Measurements from ENCODE around the gene MRPS31. TPM values are rescaled to one million over a fixed set of nuclear protein-coding genes. Genes with fewer than 3 reads are reported as not detected.

The MRPS31 gene
- total RNA-seq, 4 donors from 2014 or later = 12.2 to 24.3 (median 22.1) TPM

GRCh38 chr13:40697711-40698110 is 73.3 kb downstream of the MRPS31 start:
- DNase-seq (ENCODE audit: low spot score in 2 of 2) = no peak
- H3K36me3 ChIP-seq = no peaks in the 10 kb centered on the region
- no peak overlapping the region for H3K4me3 ChIP-seq
- 82 to 84% methylated on average over 5 of the region's 5 CpGs for WGBS, 2 donors
- TF ChIP-seq POLR2A (IDR thresholded peaks at IDR 0.05) (no peak), EP300 (IDR thresholded peaks at IDR 0.05) (no peak)
- TF ChIP-seq, protein P1, sequence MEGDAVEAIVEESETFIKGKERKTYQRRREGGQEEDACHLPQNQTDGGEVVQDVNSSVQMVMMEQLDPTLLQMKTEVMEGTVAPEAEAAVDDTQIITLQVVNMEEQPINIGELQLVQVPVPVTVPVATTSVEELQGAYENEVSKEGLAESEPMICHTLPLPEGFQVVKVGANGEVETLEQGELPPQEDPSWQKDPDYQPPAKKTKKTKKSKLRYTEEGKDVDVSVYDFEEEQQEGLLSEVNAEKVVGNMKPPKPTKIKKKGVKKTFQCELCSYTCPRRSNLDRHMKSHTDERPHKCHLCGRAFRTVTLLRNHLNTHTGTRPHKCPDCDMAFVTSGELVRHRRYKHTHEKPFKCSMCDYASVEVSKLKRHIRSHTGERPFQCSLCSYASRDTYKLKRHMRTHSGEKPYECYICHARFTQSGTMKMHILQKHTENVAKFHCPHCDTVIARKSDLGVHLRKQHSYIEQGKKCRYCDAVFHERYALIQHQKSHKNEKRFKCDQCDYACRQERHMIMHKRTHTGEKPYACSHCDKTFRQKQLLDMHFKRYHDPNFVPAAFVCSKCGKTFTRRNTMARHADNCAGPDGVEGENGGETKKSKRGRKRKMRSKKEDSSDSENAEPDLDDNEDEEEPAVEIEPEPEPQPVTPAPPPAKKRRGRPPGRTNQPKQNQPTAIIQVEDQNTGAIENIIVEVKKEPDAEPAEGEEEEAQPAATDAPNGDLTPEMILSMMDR (IDR thresholded peaks at IDR 0.05) = no peak
- H3K27ac ChIP-seq = no peak overlapping the region
- no peaks in the 10 kb centered on the region for H3K27me3 ChIP-seq
- H3K4me1 ChIP-seq = no peaks in the 10 kb centered on the region
- H3K9me3 ChIP-seq = no peaks in the 10 kb centered on the region

GRCh38 chr13:40694426-40694825 is 76.6 kb downstream of the MRPS31 start:
- TF ChIP-seq, protein P1 (IDR thresholded peaks at IDR 0.05) = no peak
- TF ChIP-seq POLR2A (IDR thresholded peaks at IDR 0.05) = no peak
- no peak for TF ChIP-seq EP300 (IDR thresholded peaks at IDR 0.05)
- Histone ChIP-seq H3K4me1 (no peaks in the 10 kb centered on the region), H3K27ac (no peak overlapping the region), H3K27me3 (no peaks in the 10 kb centered on the region), H3K9me3 (no peaks in the 10 kb centered on the region), H3K36me3 (no peaks in the 10 kb centered on the region), H3K4me3 (no peak overlapping the region)
- WGBS, 2 donors = 89 to 94% methylated on average over 4 of the region's 4 CpGs
- no peak for DNase-seq (ENCODE audit: low spot score in 2 of 2)

- DNase-seq (ENCODE audit: low spot score in 2 of 2) = no peak
- 34 to 43% methylated on average over 2 of the region's 2 CpGs for WGBS, 2 donors
- Histone ChIP-seq H3K27ac (no peak overlapping the region), H3K36me3 (no peaks in the 10 kb centered on the region), H3K9me3 (no peaks in the 10 kb centered on the region), H3K4me3 (no peak overlapping the region), H3K27me3 (no peaks in the 10 kb centered on the region), H3K4me1 (no peaks in the 10 kb centered on the region)
- TF ChIP-seq EP300 (IDR thresholded peaks at IDR 0.05) = no peak
- TF ChIP-seq POLR2A (IDR thresholded peaks at IDR 0.05) = no peak
- TF ChIP-seq, protein P1 (IDR thresholded peaks at IDR 0.05) = no peak
These were observed 78.0 kb downstream of the MRPS31 start for GRCh38 chr13:40692946-40693345.

GRCh38 chr13:40688781-40689180 is 82.2 kb downstream of the MRPS31 start:
- no peaks in the 10 kb centered on the region for H3K9me3 ChIP-seq
- TF ChIP-seq POLR2A (IDR thresholded peaks at IDR 0.05) (no peak), EP300 (IDR thresholded peaks at IDR 0.05) (no peak)
- TF ChIP-seq, protein P1 (IDR thresholded peaks at IDR 0.05) = no peak
- no peaks in the 10 kb centered on the region for H3K4me1 ChIP-seq
- no peaks in the 10 kb centered on the region for H3K36me3 ChIP-seq
- no peak overlapping the region for H3K4me3 ChIP-seq
- H3K27me3 ChIP-seq = no peaks in the 10 kb centered on the region
- no peak for DNase-seq (ENCODE audit: low spot score in 2 of 2)
- no peak overlapping the region for H3K27ac ChIP-seq
- WGBS, 2 donors = 71 to 79% methylated on average over 3 of the region's 3 CpGs

DNA sequence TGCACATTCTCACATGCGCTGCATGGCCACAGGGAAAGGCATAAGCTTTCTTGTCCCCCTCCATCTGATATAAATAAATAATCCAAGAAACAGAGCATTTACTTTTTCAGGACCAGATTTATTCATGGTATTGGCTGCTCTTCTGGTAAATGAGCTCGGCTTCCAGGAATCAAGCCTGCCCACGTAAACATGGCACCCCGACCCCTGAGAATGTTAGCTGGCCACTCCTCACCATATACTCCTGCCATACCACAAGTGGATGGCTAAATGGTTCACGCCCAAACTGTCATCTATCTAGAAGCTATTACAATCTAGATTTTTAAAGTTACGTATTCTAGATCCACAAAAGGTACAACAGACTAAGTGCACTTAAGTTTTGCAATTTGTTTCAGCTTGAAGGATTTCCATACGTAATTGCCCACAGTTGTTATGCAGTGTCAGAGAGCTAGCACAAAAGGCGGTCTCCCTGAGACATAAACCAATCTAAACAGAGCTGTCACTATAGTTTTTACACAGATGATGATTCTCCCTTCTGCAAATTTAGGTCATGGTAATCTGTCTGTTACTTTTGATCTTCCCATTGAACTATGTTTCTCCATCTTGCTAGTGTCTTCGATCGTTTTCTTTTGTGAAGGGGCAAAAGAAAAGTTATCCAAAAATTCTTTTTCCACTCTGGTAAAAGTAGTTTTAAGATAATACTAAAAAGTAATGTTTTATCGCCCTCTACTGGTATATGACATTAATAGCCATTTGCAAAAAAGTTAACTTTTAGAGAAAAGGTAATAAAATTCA is 88.3 kb downstream of the MRPS31 start:
- Histone ChIP-seq H3K9me3 (no peaks in the 10 kb centered on the region), H3K4me3 (no peak overlapping the region), H3K36me3 (no peaks in the 10 kb centered on the region), H3K27me3 (no peaks in the 10 kb centered on the region), H3K27ac (peak overlapping the region in 1 of 4 donors; percentile 70), H3K4me1 (peaks cover 0 to 23% (median 0%) of the 10 kb centered on the region in 4 donors)
- TF ChIP-seq POLR2A (IDR thresholded peaks at IDR 0.05) (no peak), EP300 (IDR thresholded peaks at IDR 0.05) (no peak)
- TF ChIP-seq, protein P1 (IDR thresholded peaks at IDR 0.05) = peak; percentile 46 to 75 (median 65)
- 39 to 44% methylated on average over 11 of the region's 11 CpGs for WGBS, 2 donors
- no peak for DNase-seq (ENCODE audit: low spot score in 2 of 2)

Data from tibial nerve (tissue), 4 donors.